Measurements from ENCODE around the gene SLC16A4. TPM values are rescaled to one million over a fixed set of nuclear protein-coding genes. Genes with fewer than 3 reads are reported as not detected.

SLC16A4 gene
- total and polyA plus RNA-seq, 12 donors: 1.3 to 3.5 (median 2.4) TPM

DNA sequence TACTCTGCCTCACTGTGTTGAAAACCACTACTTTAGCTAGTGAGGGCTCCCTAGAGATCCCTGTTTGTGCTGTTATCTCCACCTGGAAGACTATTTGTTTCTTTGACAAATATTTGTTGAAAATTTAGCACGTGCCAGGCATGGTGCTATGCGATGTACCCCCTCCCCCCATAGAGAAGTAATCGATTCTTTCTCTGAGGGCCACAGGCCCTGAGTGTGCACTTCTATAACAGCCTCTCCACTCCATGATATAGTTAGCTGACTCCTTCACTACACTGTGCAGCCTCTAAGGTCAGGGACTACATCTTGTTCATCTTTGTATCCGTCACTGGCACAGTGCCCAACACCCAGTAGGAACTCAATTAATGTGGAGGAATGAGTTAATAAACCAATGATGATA lies 69.0 kb downstream of the SLC16A4 start:
- H3K27ac ChIP-seq: no peak overlapping the region
- 78 to 85% methylated on average over 4 of the region's 4 CpGs for WGBS, 2 donors
- H3K36me3 ChIP-seq: no peaks in the 10 kb centered on the region
- no peak for ATAC-seq
- TF ChIP-seq, protein P1, sequence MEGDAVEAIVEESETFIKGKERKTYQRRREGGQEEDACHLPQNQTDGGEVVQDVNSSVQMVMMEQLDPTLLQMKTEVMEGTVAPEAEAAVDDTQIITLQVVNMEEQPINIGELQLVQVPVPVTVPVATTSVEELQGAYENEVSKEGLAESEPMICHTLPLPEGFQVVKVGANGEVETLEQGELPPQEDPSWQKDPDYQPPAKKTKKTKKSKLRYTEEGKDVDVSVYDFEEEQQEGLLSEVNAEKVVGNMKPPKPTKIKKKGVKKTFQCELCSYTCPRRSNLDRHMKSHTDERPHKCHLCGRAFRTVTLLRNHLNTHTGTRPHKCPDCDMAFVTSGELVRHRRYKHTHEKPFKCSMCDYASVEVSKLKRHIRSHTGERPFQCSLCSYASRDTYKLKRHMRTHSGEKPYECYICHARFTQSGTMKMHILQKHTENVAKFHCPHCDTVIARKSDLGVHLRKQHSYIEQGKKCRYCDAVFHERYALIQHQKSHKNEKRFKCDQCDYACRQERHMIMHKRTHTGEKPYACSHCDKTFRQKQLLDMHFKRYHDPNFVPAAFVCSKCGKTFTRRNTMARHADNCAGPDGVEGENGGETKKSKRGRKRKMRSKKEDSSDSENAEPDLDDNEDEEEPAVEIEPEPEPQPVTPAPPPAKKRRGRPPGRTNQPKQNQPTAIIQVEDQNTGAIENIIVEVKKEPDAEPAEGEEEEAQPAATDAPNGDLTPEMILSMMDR (IDR thresholded peaks at IDR 0.05): no peak
- H3K27me3 ChIP-seq: no peaks in the 10 kb centered on the region
- no peaks in the 10 kb centered on the region for H3K4me1 ChIP-seq
- no peak overlapping the region for H3K4me3 ChIP-seq
- intact Hi-C loops (cut with DNase I): no loop called here
- no peak for DNase-seq
- peaks cover 0 to 4% (median 0%) of the 10 kb centered on the region in 11 donors for H3K9me3 ChIP-seq

GRCh38 chr1:110321045-110321444 lies 69.8 kb downstream of the SLC16A4 start:
- H3K4me3 ChIP-seq: no peak overlapping the region
- no peak for DNase-seq
- peaks cover 0 to 4% (median 0%) of the 10 kb centered on the region in 11 donors for H3K9me3 ChIP-seq
- ATAC-seq: no peak
- intact Hi-C loops (cut with DNase I): no loop called here
- no peaks in the 10 kb centered on the region for H3K27me3 ChIP-seq
- H3K4me1 ChIP-seq: no peaks in the 10 kb centered on the region
- WGBS, 2 donors: 87 to 88% methylated on average over 2 of the region's 2 CpGs
- no peak overlapping the region for H3K27ac ChIP-seq
- TF ChIP-seq, protein P1 (IDR thresholded peaks at IDR 0.05): no peak
- no peaks in the 10 kb centered on the region for H3K36me3 ChIP-seq

DNA sequence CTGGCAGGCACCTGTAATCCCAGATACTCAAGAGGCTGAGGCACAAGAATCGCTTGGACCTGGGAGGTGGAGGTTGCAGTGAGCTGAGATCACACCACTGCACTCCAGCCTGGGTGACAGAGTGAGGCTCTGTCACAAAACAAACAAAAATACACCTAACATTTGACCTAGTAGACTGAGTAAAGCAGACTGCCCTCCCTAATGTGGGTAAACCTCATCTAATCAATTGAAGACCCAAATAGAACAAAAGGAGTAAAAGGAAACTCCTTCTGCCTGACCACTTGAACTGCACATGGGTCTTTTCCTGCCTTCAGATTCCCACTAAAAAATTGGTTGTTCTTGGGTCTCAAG lies 70.7 kb downstream of the SLC16A4 start:
- DNase-seq (no peak), ATAC-seq (no peak)
- Histone ChIP-seq H3K4me1 (no peaks in the 10 kb centered on the region), H3K27ac (no peak overlapping the region), H3K4me3 (no peak overlapping the region), H3K9me3 (peaks cover 0 to 4% (median 0%) of the 10 kb centered on the region in 11 donors), H3K36me3 (no peaks in the 10 kb centered on the region), H3K27me3 (no peaks in the 10 kb centered on the region)
- TF ChIP-seq, protein P1 (IDR thresholded peaks at IDR 0.05): no peak
- WGBS, 2 donors: 95 to 96% methylated on average over 1 of the region's 1 CpG
- intact Hi-C loops (cut with DNase I): no loop called here

- H3K27me3 ChIP-seq: no peaks in the 10 kb centered on the region
- no peak for ATAC-seq
- no peaks in the 10 kb centered on the region for H3K4me1 ChIP-seq
- DNase-seq: no peak
- H3K36me3 ChIP-seq: no peaks in the 10 kb centered on the region
- H3K9me3 ChIP-seq: peaks cover 0 to 4% (median 0%) of the 10 kb centered on the region in 11 donors
- no peak overlapping the region for H3K27ac ChIP-seq
- intact Hi-C loops (cut with DNase I): loop anchor here in 4 of 10 donors (10.0 kb wide), 3 partner anchors 135 to 165 kb away; partner anchors contain the start of gene PROK1 (in 3 of the 4)
- 81% methylated on average over 4 of the region's 4 CpGs for WGBS, 2 donors
- TF ChIP-seq, protein P1 (IDR thresholded peaks at IDR 0.05): no peak
- H3K4me3 ChIP-seq: no peak overlapping the region
These were observed 71.3 kb downstream of the SLC16A4 start for GRCh38 chr1:110319332-110320167.
